ENCODE measurements around the gene PCDHB5.
"Not testable (repeated sequence)": the region's sequence is repeated elsewhere in the genome, so short reads cannot be mapped to it uniquely, and the experiment has no call there.

Gene PCDHB5

GRCh38 chr5:141174291-141175104 lies 39.5 kb downstream of the PCDHB5 start:
- H3K36me3 Mint-ChIP-seq; H3K27ac Mint-ChIP-seq; H3K4me3 Mint-ChIP-seq; H3K9me3 Mint-ChIP-seq; H3K4me1 Mint-ChIP-seq; DNase-seq (ENCODE audit: low spot score in 2 of 2); ATAC-seq (ENCODE audit: low read depth); H3K27me3 Mint-ChIP-seq: not testable (repeated sequence)

DNA sequence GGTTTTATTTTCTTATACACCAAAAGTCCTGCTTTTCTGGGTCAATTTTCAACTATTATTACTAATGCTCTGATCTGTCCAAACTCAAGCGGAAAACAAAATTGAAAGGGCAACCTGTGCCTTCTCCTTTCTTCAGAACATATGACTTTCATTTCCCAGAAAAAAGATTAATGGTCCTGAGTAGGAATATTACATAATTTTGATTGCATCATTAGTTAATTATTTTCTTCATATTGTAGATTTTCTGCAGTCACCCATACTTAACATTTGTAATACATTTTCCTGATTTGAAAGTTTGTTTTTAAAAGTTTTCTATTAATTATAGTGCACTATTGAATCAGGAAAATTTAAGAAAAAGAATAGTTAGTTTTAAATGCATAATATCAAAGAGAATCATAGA lies 40.9 kb downstream of the PCDHB5 start:
- Mint-ChIP-seq H3K27ac (no peak overlapping the region), H3K4me1 (peaks cover 3% of the 10 kb centered on the region), H3K27me3 (peaks cover 2% of the 10 kb centered on the region), H3K36me3 (no peaks in the 10 kb centered on the region), H3K4me3 (no peak overlapping the region), H3K9me3 (peaks cover 3% of the 10 kb centered on the region)
- DNase-seq (ENCODE audit: low spot score in 2 of 2), result no peak
- ATAC-seq (ENCODE audit: low read depth), result no peak

- not testable (repeated sequence) for H3K36me3 Mint-ChIP-seq; ATAC-seq (ENCODE audit: low read depth); DNase-seq (ENCODE audit: low spot score in 2 of 2); H3K4me3 Mint-ChIP-seq; H3K4me1 Mint-ChIP-seq; H3K27ac Mint-ChIP-seq; H3K9me3 Mint-ChIP-seq; H3K27me3 Mint-ChIP-seq
These were observed 42.7 kb downstream of the PCDHB5 start, which contains the start of gene PCDHB8 for GRCh38 chr5:141177577-141178191. Gene PCDHB8 (plus strand): TSS chr5:141177790. CDS start chr5:141178035, 245 bp downstream.

DNA sequence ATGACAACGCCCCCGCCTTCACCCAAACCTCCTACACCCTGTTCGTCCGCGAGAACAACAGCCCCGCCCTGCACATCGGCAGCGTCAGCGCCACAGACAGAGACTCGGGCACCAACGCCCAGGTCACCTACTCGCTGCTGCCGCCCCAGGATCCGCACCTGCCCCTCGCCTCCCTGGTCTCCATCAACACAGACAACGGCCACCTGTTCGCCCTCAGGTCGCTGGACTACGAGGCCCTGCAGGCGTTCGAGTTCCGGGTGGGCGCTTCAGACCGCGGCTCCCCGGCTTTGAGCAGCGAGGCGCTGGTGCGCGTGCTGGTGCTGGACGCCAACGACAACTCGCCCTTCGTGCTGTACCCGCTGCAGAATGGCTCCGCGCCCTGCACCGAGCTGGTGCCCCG lies 44.4 kb downstream of the PCDHB5 start:
- not testable (repeated sequence) for H3K27ac Mint-ChIP-seq; H3K4me1 Mint-ChIP-seq; ATAC-seq (ENCODE audit: low read depth); H3K4me3 Mint-ChIP-seq; H3K9me3 Mint-ChIP-seq; DNase-seq (ENCODE audit: low spot score in 2 of 2); H3K36me3 Mint-ChIP-seq; H3K27me3 Mint-ChIP-seq

- H3K27me3 Mint-ChIP-seq; H3K9me3 Mint-ChIP-seq; H3K4me3 Mint-ChIP-seq; H3K27ac Mint-ChIP-seq; H3K36me3 Mint-ChIP-seq; DNase-seq (ENCODE audit: low spot score in 2 of 2); H3K4me1 Mint-ChIP-seq; ATAC-seq (ENCODE audit: low read depth): not testable (repeated sequence)
These were observed 44.9 kb downstream of the PCDHB5 start for GRCh38 chr5:141179876-141180275.

DNA sequence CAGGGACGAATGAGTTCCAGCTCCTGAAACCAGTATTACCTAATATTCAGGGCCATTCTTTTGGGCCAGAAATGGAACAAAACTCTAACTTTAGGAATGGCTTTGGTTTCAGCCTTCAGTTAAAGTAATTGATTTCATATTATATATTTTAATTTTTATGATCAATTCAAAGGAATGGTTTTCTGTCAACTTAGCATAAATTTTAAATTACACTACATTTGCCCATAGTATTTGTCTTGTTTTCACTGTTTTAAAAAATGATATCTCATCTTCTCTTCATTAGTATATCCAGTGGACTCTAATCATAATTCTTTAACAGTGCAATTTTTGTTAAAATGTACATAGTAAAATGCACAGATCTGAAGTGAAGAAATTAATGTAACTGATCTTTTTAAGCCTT lies 45.3 kb downstream of the PCDHB5 start:
- no peak overlapping the region for H3K4me3 Mint-ChIP-seq
- H3K36me3 Mint-ChIP-seq, result peaks cover 2% of the 10 kb centered on the region
- H3K27me3 Mint-ChIP-seq, result peaks cover 6% of the 10 kb centered on the region
- H3K27ac Mint-ChIP-seq, result no peak overlapping the region
- DNase-seq (ENCODE audit: low spot score in 2 of 2) (no peak), ATAC-seq (ENCODE audit: low read depth) (no peak)
- no peaks in the 10 kb centered on the region for H3K4me1 Mint-ChIP-seq
- H3K9me3 Mint-ChIP-seq, result peaks cover 1% of the 10 kb centered on the region

- Mint-ChIP-seq H3K4me3 (no peak within 1 kb of the TSS), H3K4me1 (peaks cover 4% of the 10 kb centered on the region), H3K9me3 (peaks cover 4% of the 10 kb centered on the region), H3K27me3 (peaks cover 10% of the 10 kb centered on the region), H3K27ac (no peak within 1 kb of the TSS), H3K36me3 (peaks cover 5% of the 10 kb centered on the region)
- no peak for ATAC-seq (ENCODE audit: low read depth)
- DNase-seq (ENCODE audit: low spot score in 2 of 2), result no peak
These were observed 47.2 kb downstream of the PCDHB5 start, which contains the start of gene PCDHB16 for GRCh38 chr5:141182248-141182647. Gene PCDHB16 (plus strand): TSS chr5:141182387. CDS start chr5:141182560, 173 bp downstream.

- not testable (repeated sequence) for H3K9me3 Mint-ChIP-seq; H3K4me1 Mint-ChIP-seq; ATAC-seq (ENCODE audit: low read depth); H3K4me3 Mint-ChIP-seq; DNase-seq (ENCODE audit: low spot score in 2 of 2); H3K27ac Mint-ChIP-seq; H3K36me3 Mint-ChIP-seq
- H3K27me3 Mint-ChIP-seq, result peaks cover 12% of the 10 kb centered on the region
These were observed 49.3 kb downstream of the PCDHB5 start for GRCh38 chr5:141184117-141184855.

GRCh38 chr5:141186897-141187512 lies 52.0 kb downstream of the PCDHB5 start, which contains the start of gene PCDHB9:
Gene PCDHB9 (plus strand): TSS chr5:141187161. CDS start chr5:141187319, 158 bp downstream.
- Mint-ChIP-seq H3K4me1 (peaks cover 6% of the 10 kb centered on the region), H3K4me3 (peak within 1 kb of the TSS; percentile 71), H3K27me3 (peaks cover 12% of the 10 kb centered on the region), H3K27ac (no peak within 1 kb of the TSS), H3K9me3 (peaks cover 8% of the 10 kb centered on the region), H3K36me3 (peaks cover 6% of the 10 kb centered on the region)
- ATAC-seq (ENCODE audit: low read depth) (no peak), DNase-seq (ENCODE audit: low spot score in 2 of 2) (no peak)
